Stimulated activated CD8-positive, alpha-beta memory T cell treated with anti-CD3 and anti-CD28 coated beads, Interleukin-4, amount 100 ng/mL, for 48 hours (primary cell): ENCODE data around the gene SUSD1.
"Not testable (repeated sequence)": the region's sequence is repeated elsewhere in the genome, so short reads cannot be mapped to it uniquely, and the experiment has no call there.

Source experiments
- DNase-seq: peaks from one replicate; pipeline ENCODE4 v3.0.0-alpha.2; 2020

Gene SUSD1

GRCh38 chr9:112173489-112174221 lies 1.4 kb downstream of the SUSD1 start:
- DNase-seq: no peak

GRCh38 chr9:112170968-112171367 lies 4.1 kb downstream of the SUSD1 start:
- no peak for DNase-seq

DNA sequence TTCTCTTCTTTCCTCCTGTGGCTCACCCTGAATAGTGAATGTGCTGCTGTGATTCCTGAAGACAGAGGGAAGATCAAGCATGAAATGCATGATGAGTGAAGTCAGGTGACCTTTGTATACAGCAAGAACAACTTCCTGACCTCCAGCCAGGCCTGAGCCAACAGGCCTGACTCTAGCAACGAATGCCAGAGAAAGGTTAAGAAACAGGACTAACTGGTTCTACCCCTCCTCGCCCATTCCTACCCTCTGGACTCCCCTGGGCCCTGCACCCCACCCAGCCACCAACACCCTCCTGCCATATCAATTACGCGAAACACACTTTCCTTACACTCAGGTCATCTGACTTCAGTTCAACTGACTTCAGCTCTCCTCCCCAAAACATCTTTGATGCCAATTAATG lies 4.9 kb downstream of the SUSD1 start:
- no peak for DNase-seq

- no peak for DNase-seq
Observed at GRCh38 chr9:112169368-112169767, 5.7 kb downstream of the SUSD1 start.

DNA sequence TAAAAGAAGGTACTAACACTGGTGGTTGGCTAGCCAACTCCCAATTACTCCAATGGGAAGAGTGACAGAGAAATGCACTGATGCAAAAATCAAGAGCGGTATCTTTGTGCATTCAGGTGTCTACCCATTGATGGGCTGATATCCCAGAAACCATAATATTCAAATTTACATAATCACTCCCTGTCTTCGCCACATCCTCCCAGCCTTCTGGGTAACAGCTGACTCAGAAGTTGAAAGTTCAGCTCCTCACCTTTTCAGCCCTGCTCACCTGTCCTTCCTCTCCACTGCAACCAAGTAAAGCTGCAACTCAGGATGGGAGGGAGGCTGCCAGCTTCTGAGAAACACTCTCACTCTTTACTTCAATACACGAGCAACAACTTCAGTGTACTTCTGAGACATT lies 6.9 kb downstream of the SUSD1 start:
- DNase-seq: no peak

GRCh38 chr9:112166176-112167140 lies 8.6 kb downstream of the SUSD1 start:
- no peak for DNase-seq

DNA sequence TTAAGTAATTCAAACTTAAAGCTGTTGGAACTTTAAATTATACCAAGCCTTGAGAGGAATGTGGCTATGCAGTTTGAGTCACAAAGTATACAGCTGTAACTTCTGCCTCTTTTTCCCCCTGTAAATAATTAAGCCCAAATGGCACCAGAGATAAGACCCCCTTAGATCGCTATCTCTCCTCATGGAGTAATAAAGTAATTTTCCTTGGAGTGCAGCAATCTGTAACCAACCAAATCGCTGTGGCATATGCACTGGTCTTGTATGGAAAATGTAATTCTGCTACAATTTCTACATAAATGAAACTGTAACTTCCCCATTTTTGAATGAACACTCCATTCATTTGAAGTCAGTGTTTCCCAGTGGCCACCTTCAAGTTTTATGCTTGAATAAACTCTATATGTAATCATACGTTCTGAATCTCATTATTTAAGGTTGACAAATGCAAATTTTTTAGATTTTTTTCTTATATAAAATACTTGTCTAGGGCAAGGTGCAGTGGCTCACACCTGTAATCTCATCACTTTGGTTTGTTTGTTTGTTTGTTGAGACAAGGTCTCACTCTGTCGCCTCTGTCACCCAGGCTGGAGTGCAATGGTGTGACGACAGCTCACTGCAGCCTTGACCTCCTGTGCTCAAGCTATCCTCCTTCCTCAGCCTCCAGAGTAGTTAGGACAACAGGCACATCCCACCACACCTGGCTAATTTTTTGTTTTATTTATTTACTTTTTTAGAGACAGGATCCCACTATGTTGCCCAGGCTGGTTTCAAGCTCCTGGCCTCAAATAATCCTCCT lies 12.3 kb downstream of the SUSD1 start:
- no peak for DNase-seq

- DNase-seq: no peak
Observed at GRCh38 chr9:112159781-112160180, 15.3 kb downstream of the SUSD1 start.

- DNase-seq: no peak
Observed at GRCh38 chr9:112158656-112159367, 16.3 kb downstream of the SUSD1 start.

DNA sequence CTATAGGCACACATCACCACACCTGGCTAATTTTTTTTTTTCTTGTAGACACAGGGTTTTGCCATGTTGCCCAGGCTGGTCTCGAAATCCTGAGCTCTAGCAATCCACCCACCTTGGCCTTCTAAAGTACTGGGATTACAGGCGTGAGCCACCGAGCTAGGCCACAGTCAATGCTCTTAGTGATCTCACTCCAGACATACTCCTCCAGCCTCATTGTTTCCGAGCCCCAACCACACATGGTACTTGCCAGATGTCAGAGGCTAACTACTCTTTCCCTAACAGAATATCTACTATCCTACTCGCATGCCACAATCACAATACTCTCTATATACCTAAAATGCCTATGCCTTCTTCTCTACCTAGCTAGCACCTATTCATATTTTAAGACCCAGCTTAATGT lies 17.1 kb downstream of the SUSD1 start:
- DNase-seq: no peak

DNA sequence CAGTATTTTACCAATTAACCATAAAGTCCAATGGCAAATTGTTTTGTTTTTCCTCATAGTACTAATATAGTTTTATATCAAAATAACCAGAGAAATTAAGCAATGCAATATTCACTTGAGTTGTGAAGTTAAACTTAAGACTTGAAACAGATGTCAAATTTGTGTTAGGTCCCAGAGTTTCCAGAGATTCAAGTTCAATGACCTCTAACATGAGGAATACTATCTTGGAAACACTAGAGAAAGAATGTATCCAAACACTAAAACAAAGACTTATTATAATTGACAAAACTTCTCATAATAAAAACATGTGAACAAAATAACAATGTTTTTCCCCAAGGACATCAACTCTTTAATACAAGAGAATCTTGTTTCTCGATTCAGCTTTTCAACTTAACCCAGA lies 18.0 kb downstream of the SUSD1 start:
- DNase-seq: no peak

- DNase-seq: no peak
Observed at GRCh38 chr9:112149211-112149610, 25.9 kb downstream of the SUSD1 start.

DNA sequence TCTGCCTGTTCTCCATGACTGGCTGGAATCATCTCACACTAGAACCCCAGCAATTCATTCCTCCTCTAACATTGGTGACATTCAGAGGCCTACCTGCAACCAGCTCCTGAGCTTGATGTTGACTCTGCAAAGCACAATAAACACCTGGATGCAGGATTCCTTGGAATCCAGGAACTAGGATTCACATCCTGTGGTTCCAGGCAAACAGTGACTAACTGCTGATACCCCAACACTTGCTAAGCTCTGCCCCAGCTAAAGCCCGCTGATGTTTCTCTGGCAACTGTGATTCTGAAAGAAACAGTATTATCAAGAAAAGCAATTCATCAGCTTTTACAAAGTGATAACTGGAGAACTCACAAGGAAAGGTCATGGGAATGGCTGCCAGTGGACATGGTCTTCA lies 29.2 kb downstream of the SUSD1 start:
- no peak for DNase-seq

GRCh38 chr9:112144807-112145206 lies 30.3 kb downstream of the SUSD1 start:
- no peak for DNase-seq

GRCh38 chr9:112142420-112142819 lies 32.7 kb downstream of the SUSD1 start:
- no peak for DNase-seq

DNA sequence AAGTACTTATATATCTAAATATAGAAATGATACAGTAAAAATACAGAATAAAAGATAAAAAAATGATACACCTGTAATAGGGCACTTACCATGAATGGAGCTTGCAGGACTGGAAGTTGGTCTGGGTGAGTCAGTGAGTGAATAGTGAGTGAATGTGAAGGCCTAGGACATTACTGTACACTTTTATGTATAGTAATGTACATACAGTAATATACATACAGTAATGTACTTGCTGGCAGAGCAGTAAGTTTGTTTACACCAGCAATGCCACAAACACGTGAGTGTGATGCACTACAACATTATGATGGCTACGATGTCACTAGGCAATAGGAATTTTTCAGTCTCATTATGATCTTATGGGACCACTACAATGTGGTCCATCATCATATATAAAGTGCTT lies 34.2 kb downstream of the SUSD1 start:
- no peak for DNase-seq

GRCh38 chr9:112137066-112137465 lies 38.0 kb downstream of the SUSD1 start:
- DNase-seq: no peak

DNA sequence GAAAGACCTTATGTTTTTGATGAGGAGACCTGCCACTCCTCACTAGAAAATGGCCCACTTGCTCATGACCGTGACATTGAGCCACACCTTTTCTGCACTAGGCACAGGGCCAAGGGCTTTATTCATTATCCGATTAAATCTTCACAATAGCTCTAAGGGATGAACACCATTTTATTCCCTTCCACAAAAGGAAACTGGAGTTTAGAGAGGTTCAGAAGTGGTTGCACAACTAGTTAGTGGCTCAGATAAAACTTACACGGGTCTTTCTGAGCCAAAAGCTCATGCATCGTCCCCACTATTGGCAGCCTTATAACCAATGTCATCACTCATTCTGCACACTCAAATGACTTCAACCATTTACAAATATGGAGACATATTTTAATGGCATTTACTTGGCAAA lies 39.4 kb downstream of the SUSD1 start:
- DNase-seq: no peak

GRCh38 chr9:112133806-112134205 lies 41.3 kb downstream of the SUSD1 start:
- DNase-seq: not testable (repeated sequence)

DNA sequence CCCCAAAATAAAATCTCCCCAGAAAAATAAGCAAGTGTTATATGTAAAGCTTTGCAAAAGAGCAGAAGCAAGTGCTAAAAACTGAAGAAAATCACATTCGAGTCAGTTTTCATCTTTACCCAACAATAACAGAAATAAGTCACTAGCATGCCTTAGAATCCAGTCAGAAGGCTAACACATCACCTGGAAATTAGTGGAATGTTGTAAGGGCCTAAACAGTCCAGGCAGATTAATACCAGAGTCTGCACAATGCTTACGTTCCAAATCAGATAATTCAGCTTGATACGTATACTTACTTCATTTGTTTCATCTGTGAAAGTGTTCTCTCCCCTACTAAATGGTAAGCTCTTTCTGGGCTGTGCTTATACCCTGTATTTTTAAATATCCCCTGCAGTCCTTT lies 42.7 kb downstream of the SUSD1 start:
- no peak for DNase-seq

- no peak for DNase-seq
Observed at GRCh38 chr9:112130997-112131396, 44.1 kb downstream of the SUSD1 start.

- DNase-seq: no peak
Observed at GRCh38 chr9:112130347-112130746, 44.8 kb downstream of the SUSD1 start.

GRCh38 chr9:112129246-112129645 lies 45.9 kb downstream of the SUSD1 start:
- no peak for DNase-seq
